HFFc6 (cell line): ENCODE data around the gene CFAP91. TPM values are rescaled to one million over a fixed set of nuclear protein-coding genes. Genes with fewer than 3 reads are reported as not detected.

ENCODE experiments used
- DNase-seq: peaks from one replicate; pipeline ENCODE4 v3.0.0-alpha.2; 2018
- H3K27ac Mint-ChIP-seq: 2 replicates; pipeline ENCODE4 v1.8.0; 2020; ENCODE audit warnings: mild to moderate bottlenecking, mixed read lengths
- H3K27me3 Mint-ChIP-seq: 2 replicates; pipeline ENCODE4 v1.8.0; 2021; ENCODE audit warnings: mild to moderate bottlenecking, moderate library complexity, mixed read lengths; ENCODE audit not compliant: insufficient read depth
- H3K36me3 Mint-ChIP-seq: 2 replicates; pipeline ENCODE4 v1.8.0; 2021; ENCODE audit warnings: low read depth, mixed read lengths
- H3K4me1 Mint-ChIP-seq: 2 replicates; pipeline ENCODE4 v1.8.0; 2020; ENCODE audit warnings: low read depth, mixed read lengths
- H3K4me3 Mint-ChIP-seq: 2 replicates; pipeline ENCODE4 v1.8.0; 2020; ENCODE audit warnings: mild to moderate bottlenecking, moderate library complexity, mixed read lengths
- H3K9me3 Mint-ChIP-seq: 2 replicates; pipeline ENCODE4 v1.8.0; 2020; ENCODE audit warnings: mild to moderate bottlenecking, mixed read lengths
- CTCF ChIP-seq: fragments of 200-600 bp; sonication (generic); IDR thresholded peaks from 2 replicates; pipeline ENCODE4 v1.5.0; 2021; ENCODE audit warnings: antibody characterized with exemption, mild to moderate bottlenecking
- total RNA-seq, 6 experiments: library from RNA; stranded (reverse); fragmentation: NEBNext Ultra II Directional; extraction: Animal tissue kit (Norgen Biotek cat#: 25700); gene quantifications; 2 replicates in 1 of 6; 3 replicates in 5 of 6; pipeline ENCODE4 v1.2.3, GENCODE V29; 2021

The CFAP91 gene
- total RNA-seq, 6 experiments from 2014 or later, result not detected

- TF ChIP-seq CTCF, result no peak
These were observed 1.7 kb upstream of the CFAP91 start for GRCh38 chr3:119700920-119701734.

GRCh38 chr3:119703820-119704531 is 1.2 kb downstream of the CFAP91 start:
- no peak for TF ChIP-seq CTCF
- Mint-ChIP-seq H3K4me1 (peaks cover 15% of the 10 kb centered on the region), H3K9me3 (no peaks in the 10 kb centered on the region), H3K36me3 (no peaks in the 10 kb centered on the region), H3K27ac (no peak overlapping the region), H3K27me3 (peaks cover 17% of the 10 kb centered on the region), H3K4me3 (peak overlapping the region; percentile 84)
- DNase-seq, result no peak

More at GRCh38 chr3:119700920-119701734, 1.7 kb upstream of the CFAP91 start:
- Mint-ChIP-seq H3K27ac (no peak overlapping the region), H3K27me3 (peaks cover 18% of the 10 kb centered on the region), H3K4me1 (peaks cover 15% of the 10 kb centered on the region), H3K36me3 (no peaks in the 10 kb centered on the region), H3K4me3 (no peak overlapping the region), H3K9me3 (no peaks in the 10 kb centered on the region)
- DNase-seq, result no peak

GRCh38 chr3:119715105-119715504 is 12.3 kb downstream of the CFAP91 start:
- Mint-ChIP-seq H3K27me3 (peaks cover 17% of the 10 kb centered on the region), H3K36me3 (no peaks in the 10 kb centered on the region), H3K4me3 (no peak overlapping the region), H3K27ac (no peak overlapping the region), H3K4me1 (no peaks in the 10 kb centered on the region), H3K9me3 (no peaks in the 10 kb centered on the region)
- TF ChIP-seq CTCF, result no peak
- DNase-seq, result no peak

GRCh38 chr3:119716998-119717397 is 14.2 kb downstream of the CFAP91 start:
- Mint-ChIP-seq H3K27ac (no peak overlapping the region), H3K4me3 (no peak overlapping the region), H3K27me3 (peaks cover 17% of the 10 kb centered on the region), H3K36me3 (no peaks in the 10 kb centered on the region), H3K9me3 (no peaks in the 10 kb centered on the region), H3K4me1 (no peaks in the 10 kb centered on the region)
- TF ChIP-seq CTCF, result no peak
- DNase-seq, result no peak

GRCh38 chr3:119717520-119717919 is 14.7 kb downstream of the CFAP91 start:
- DNase-seq, result no peak
- peaks cover 18% of the 10 kb centered on the region for H3K27me3 Mint-ChIP-seq
- no peak overlapping the region for H3K4me3 Mint-ChIP-seq
- no peak overlapping the region for H3K27ac Mint-ChIP-seq
- H3K36me3 Mint-ChIP-seq, result no peaks in the 10 kb centered on the region
- no peaks in the 10 kb centered on the region for H3K4me1 Mint-ChIP-seq
- H3K9me3 Mint-ChIP-seq, result no peaks in the 10 kb centered on the region
- no peak for TF ChIP-seq CTCF
